ENCODE results near the gene CBFB. TPM values are rescaled to one million over a fixed set of nuclear protein-coding genes. Genes with fewer than 3 reads are reported as not detected.

The CBFB gene
- total and polyA plus RNA-seq, 2 of the 13 experiments (the other 11 are each of a cell fraction or from before 2014, with no cell fraction given), result 22.1 to 70.8 TPM

GRCh38 chr16:67027046-67027445 lies 1.9 kb upstream of the CBFB start:
- 88% methylated on average over 6 of the region's 6 CpGs for WGBS (ENCODE audit: low lambda C conversion rate)
- in situ Hi-C loops (cut with HindIII; ENCODE audit: extremely low pct_ligation_motif_present, low pct_unique_long_range_greater_than_20kb), result no loop called here
- Histone ChIP-seq H3K4me1 (ENCODE audit: insufficient read depth, low read length) (peaks cover 82% of the 10 kb centered on the region), H4K20me1 (ENCODE audit: insufficient read depth, low read length) (no peaks in the 10 kb centered on the region; the same call in 1 of the 2 replicates), H3K9ac (ENCODE audit: insufficient read depth, low read depth, low read length) (no peak overlapping the region), H3K79me2 (ENCODE audit: insufficient read depth, low read length) (peaks cover 34% of the 10 kb centered on the region), H3K4me2 (ENCODE audit: low read depth, low read length) (no peak overlapping the region), H3K27me3 (ENCODE audit: control insufficient read depth in 1 of 2, insufficient read depth in 2 of 2, low read length in 2 of 2) (no peaks in the 10 kb centered on the region; a peak in 1 of 5 replicates), H3K9me3 (ENCODE audit: low read length) (no peaks in the 10 kb centered on the region), H3K27ac (ENCODE audit: extremely low read length, insufficient read depth, low read length) (no peak overlapping the region), H3K4me3 (replicated peaks in 1 of 3; ENCODE audit: insufficient read depth in 1 of 3, low read depth in 2 of 3, low read length in 3 of 3) (no peak overlapping the region), H2AFZ (ENCODE audit: low read length) (no peak overlapping the region), H3K36me3 (replicated peaks in 1 of 2; ENCODE audit: control insufficient read depth in 1 of 2, insufficient read depth in 2 of 2, low read length in 2 of 2) (no peaks in the 10 kb centered on the region)
- TF ChIP-seq ZNF207 (IDR thresholded peaks at IDR 0.05; ENCODE audit: borderline replicate concordance), result no peak
- TF ChIP-seq POLR2A (IDR thresholded peaks at IDR 0.05; ENCODE audit: insufficient read depth in 1 of 2, low read depth in 2 of 2, low read length in 2 of 2), result 0 out of 4 replicates have a peak, but pooled peaks of 1 of the 2 experiments have one; percentile 11
- no peak for TF ChIP-seq NR3C1 (CRISPR knock-in tag; IDR thresholded peaks at IDR 0.05)
- TF ChIP-seq RARG (CRISPR knock-in tag; IDR thresholded peaks at IDR 0.05; ENCODE audit: low read depth), result no peak
- no peak for TF ChIP-seq TAF15 (IDR thresholded peaks at IDR 0.05; ENCODE audit: low read depth, low read length, poor library complexity, severe bottlenecking)
- TF ChIP-seq NAIF1 (CRISPR knock-in tag; IDR thresholded peaks at IDR 0.05; ENCODE audit: borderline replicate concordance), result no peak
- DNase-seq (ENCODE audit: low spot score) (no peak), FAIRE-seq (no peak), ATAC-seq (no peak)
- CTCF ChIA-PET (ENCODE audit: low intra/inter-chr PET ratio, low total read pairs), result no interaction called here
- POLR2A ChIA-PET, result interaction anchor here (1.3 to 1.8 kb wide), 2 partner anchors 9 to 14 kb away, joined by 3 to 4 read pairs; no protein-coding TSS in a partner anchor
- intact Hi-C loops (cut with micrococcal nuclease; ENCODE audit: unreplicated experiment), result loop anchor here (10.0 kb wide), 1 partner anchor 1058 kb away; the partner anchor contains the start of gene NFATC3
- BruUV-seq (replicated peaks), result TSS peak; percentile 32

DNA sequence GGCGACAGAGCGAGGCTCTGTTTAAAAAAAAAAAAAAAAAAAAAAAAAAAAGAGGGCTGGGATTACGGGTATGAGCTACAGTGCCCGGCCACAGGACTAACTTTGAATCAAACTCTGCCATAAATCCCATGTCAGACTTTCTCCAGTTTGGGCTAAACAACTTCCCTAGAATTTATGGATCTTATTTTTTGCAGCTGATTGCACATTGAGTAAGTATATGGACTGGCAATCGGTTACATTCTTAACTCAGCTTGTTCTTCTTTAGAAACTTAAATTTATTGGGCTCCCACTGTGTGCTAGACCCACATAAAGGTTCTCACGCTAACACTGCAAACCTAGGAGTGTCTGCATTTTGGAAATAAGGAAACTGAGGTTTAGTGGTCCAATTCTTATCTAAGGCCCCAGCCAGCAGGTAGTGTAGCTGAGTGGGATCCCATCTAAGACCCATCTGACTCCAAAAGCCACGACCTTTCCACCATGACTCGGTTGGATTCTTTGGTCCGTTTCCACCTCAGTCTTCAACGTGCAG lies 718 bp upstream of the CBFB start:
- H3K36me3 ChIP-seq (replicated peaks in 1 of 2; ENCODE audit: control insufficient read depth in 1 of 2, insufficient read depth in 2 of 2, low read length in 2 of 2), result no peaks in the 10 kb centered on the region
- peak overlapping the region; percentile 100 for H3K4me2 ChIP-seq (ENCODE audit: low read depth, low read length)
- CTCF ChIA-PET (ENCODE audit: low intra/inter-chr PET ratio, low total read pairs), result no interaction called here
- no peaks in the 10 kb centered on the region; a peak in 1 of 5 replicates for H3K27me3 ChIP-seq (ENCODE audit: control insufficient read depth in 1 of 2, insufficient read depth in 2 of 2, low read length in 2 of 2)
- peak overlapping the region; percentile 97 for H3K27ac ChIP-seq (ENCODE audit: extremely low read length, insufficient read depth, low read length)
- H3K9ac ChIP-seq (ENCODE audit: insufficient read depth, low read depth, low read length), result peak overlapping the region; percentile 100
- H2AFZ ChIP-seq (ENCODE audit: low read length), result peak overlapping the region; percentile 98
- peaks cover 45% of the 10 kb centered on the region for H3K79me2 ChIP-seq (ENCODE audit: insufficient read depth, low read length)
- BruUV-seq (replicated peaks), result TSS peak; percentile 99
- in situ Hi-C loops (cut with HindIII; ENCODE audit: extremely low pct_ligation_motif_present, low pct_unique_long_range_greater_than_20kb), result no loop called here
- H3K4me3 ChIP-seq (replicated peaks in 1 of 3; ENCODE audit: insufficient read depth in 1 of 3, low read depth in 2 of 3, low read length in 3 of 3), result peak overlapping the region; percentile 92 to 99 (median 98)
- no peaks in the 10 kb centered on the region for H3K9me3 ChIP-seq (ENCODE audit: low read length)
- no peaks in the 10 kb centered on the region; the same call in 1 of the 2 replicates for H4K20me1 ChIP-seq (ENCODE audit: insufficient read depth, low read length)
- 33% methylated on average over 10 of the region's 10 CpGs for WGBS (ENCODE audit: low lambda C conversion rate)
- POLR2A ChIA-PET, result interaction anchor here (0.6 to 1.8 kb wide), 18 partner anchors 10 to 239 kb away, joined by 3 to 12 read pairs (median 4); partner anchors contain the start of genes B3GNT9, CES4A, NOL3 and PDP2
- FAIRE-seq, result no peak
- intact Hi-C loops (cut with micrococcal nuclease; ENCODE audit: unreplicated experiment), result loop anchor here (10.0 kb wide), 1 partner anchor 1057 kb away; the partner anchor contains the start of gene NFATC3
- no peak for DNase-seq (ENCODE audit: low spot score)
- H3K4me1 ChIP-seq (ENCODE audit: insufficient read depth, low read length), result peaks cover 83% of the 10 kb centered on the region
- ATAC-seq, result no peak
- 0 out of 2 replicates have a peak, but pooled peaks have one; percentile 19 for TF ChIP-seq ZNF546 (CRISPR knock-in tag; conservative IDR thresholded peaks at IDR 0.05)
- no peak for TF ChIP-seq SP2 (CRISPR knock-in tag; IDR thresholded peaks at IDR 0.05)
- no peak; the same call in 1 of the 2 replicates for TF ChIP-seq ZBTB42 (CRISPR knock-in tag; IDR thresholded peaks at IDR 0.05)
- TF ChIP-seq GABPA (IDR thresholded peaks at IDR 0.05; ENCODE audit: low read depth, low read length), result no peak
- no peak for TF ChIP-seq GABPA (CRISPR knock-in tag; IDR thresholded peaks at IDR 0.05; ENCODE audit: low read depth)
- no peak; the same call in 1 of the 2 replicates for TF ChIP-seq ZSCAN9 (CRISPR knock-in tag; IDR thresholded peaks at IDR 0.05; ENCODE audit: borderline replicate concordance)
- TF ChIP-seq DBP (CRISPR knock-in tag; IDR thresholded peaks at IDR 0.05; ENCODE audit: not compliant biosample characterization), result no peak
- TF ChIP-seq ZSCAN30 (CRISPR knock-in tag; IDR thresholded peaks at IDR 0.05), result no peak
